ENCODE results near the gene CCL20. TPM values are rescaled to one million over a fixed set of nuclear protein-coding genes. Genes with fewer than 3 reads are reported as not detected.
A peak's percentile ranks its signal among the peaks of the same experiment; 100 is the strongest.

CCL20 gene
- total and polyA plus RNA-seq, 2 of the 13 experiments (the other 11 are each of a cell fraction or from before 2014, with no cell fraction given): 223 to 903 TPM

GRCh38 chr2:227813229-227813561 lies 447 bp upstream of the CCL20 start (continued):
- TF ChIP-seq U2AF2 (IDR thresholded peaks at IDR 0.05; ENCODE audit: low read depth, low read length) (no peak), BORCS8-MEF2B (CRISPR knock-in tag; IDR thresholded peaks at IDR 0.05) (0 out of 2 replicates have a peak, but pooled peaks have one; percentile 9), MXI1 (IDR thresholded peaks at IDR 0.05; ENCODE audit: borderline replicate concordance, low read depth, low read length) (0 out of 3 replicates have a peak, but pooled peaks have one; percentile 12), ARNTL (CRISPR knock-in tag; IDR thresholded peaks at IDR 0.05) (no peak), KLF6 (CRISPR knock-in tag; IDR thresholded peaks at IDR 0.05) (no peak), ZBED4 (CRISPR knock-in tag; IDR thresholded peaks at IDR 0.05; ENCODE audit: borderline replicate concordance) (0 out of 2 replicates have a peak, but pooled peaks have one; percentile 1), EP300 (IDR thresholded peaks at IDR 0.05; ENCODE audit: low read depth in 2 of 2, low read length in 2 of 2) (no peak), EP300 (CRISPR knock-in tag; IDR thresholded peaks at IDR 0.05; ENCODE audit: borderline replicate concordance) (no peak; the same call in 1 of the 2 replicates), ZNF598 (CRISPR knock-in tag; IDR thresholded peaks at IDR 0.05; ENCODE audit: borderline replicate concordance) (no peak), ZNF274 (CRISPR knock-in tag; IDR thresholded peaks at IDR 0.05) (no peak), MBD4 (IDR thresholded peaks at IDR 0.05; ENCODE audit: borderline replicate concordance, low read length) (peak; percentile 67; the same call in 1 of the 2 replicates), ETS1 (CRISPR knock-in tag; IDR thresholded peaks at IDR 0.05) (no peak), CREB3 (CRISPR knock-in tag; IDR thresholded peaks at IDR 0.05) (no peak), BHLHE40 (IDR thresholded peaks at IDR 0.05; ENCODE audit: low read length) (no peak), ZNF263 (CRISPR knock-in tag; IDR thresholded peaks at IDR 0.05) (peak; percentile 93)
- TF ChIP-seq, protein P1, sequence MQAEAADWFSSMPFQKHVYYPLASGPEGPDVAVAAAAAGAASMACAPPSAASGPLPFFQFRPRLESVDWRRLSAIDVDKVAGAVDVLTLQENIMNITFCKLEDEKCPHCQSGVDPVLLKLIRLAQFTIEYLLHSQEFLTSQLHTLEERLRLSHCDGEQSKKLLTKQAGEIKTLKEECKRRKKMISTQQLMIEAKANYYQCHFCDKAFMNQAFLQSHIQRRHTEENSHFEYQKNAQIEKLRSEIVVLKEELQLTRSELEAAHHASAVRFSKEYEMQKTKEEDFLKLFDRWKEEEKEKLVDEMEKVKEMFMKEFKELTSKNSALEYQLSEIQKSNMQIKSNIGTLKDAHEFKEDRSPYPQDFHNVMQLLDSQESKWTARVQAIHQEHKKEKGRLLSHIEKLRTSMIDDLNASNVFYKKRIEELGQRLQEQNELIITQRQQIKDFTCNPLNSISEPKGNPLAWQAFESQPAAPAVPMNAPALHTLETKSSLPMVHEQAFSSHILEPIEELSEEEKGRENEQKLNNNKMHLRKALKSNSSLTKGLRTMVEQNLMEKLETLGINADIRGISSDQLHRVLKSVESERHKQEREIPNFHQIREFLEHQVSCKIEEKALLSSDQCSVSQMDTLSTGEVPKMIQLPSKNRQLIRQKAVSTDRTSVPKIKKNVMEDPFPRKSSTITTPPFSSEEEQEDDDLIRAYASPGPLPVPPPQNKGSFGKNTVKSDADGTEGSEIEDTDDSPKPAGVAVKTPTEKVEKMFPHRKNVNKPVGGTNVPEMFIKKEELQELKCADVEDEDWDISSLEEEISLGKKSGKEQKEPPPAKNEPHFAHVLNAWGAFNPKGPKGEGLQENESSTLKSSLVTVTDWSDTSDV (CRISPR knock-in tag; IDR thresholded peaks at IDR 0.05): no peak
